HepG2 (cell line): ENCODE data around the gene TRABD. TPM values are rescaled to one million over a fixed set of nuclear protein-coding genes. Genes with fewer than 3 reads are reported as not detected.
A peak's percentile ranks its signal among the peaks of the same experiment; 100 is the strongest.

Source experiments
- ATAC-seq: fragments of 200-7000 bp; cut with Tn5 transposase; 3 replicates; pipeline ENCODE4 v1.9.1; 2020; ENCODE audit warnings: mild to moderate bottlenecking, moderate library complexity
- BruUV-seq: library from RNA; stranded (reverse); fragments of 400-500 nt; replicated peaks from 2 replicates; lab custom pipeline; 2021; lab: Mats Ljungman, UMichigan
- CTCF ChIA-PET: fragments of 300-600 bp; formaldehyde crosslinking; extraction: SDS; loops from one replicate; lab custom pipeline; 2021; ENCODE audit warnings: low total read pairs, inconsistent platforms, low intra/inter-chr PET ratio; lab: Yijun Ruan, JAX
- POLR2A ChIA-PET: fragments of 350-600 bp; sonication (Branson Sonifier 250); formaldehyde crosslinking; loops from one replicate; lab custom pipeline; 2020; ENCODE audit warnings: antibody characterized with exemption, inconsistent platforms; lab: Yijun Ruan, JAX
- DNase-seq: peaks from one replicate; pipeline ENCODE4 v3.0.0-alpha.2; 2015; ENCODE audit warnings: low spot score
- FAIRE-seq: peaks from 3 replicates; lab custom pipeline; 2011; peaks lifted over from hg19 to GRCh38; lab: Jason Lieb, UNC
- H2AFZ ChIP-seq: one replicate; pipeline ENCODE4 v1.6.1; 2011; ENCODE audit warnings: low read length, inconsistent platforms
- H3K27ac ChIP-seq: fragments of 300-600 bp; 3 replicates; pipeline ENCODE4 v1.8.0; 2011; ENCODE audit warnings: mixed run types, mild to moderate bottlenecking, mixed read lengths, low read length, inconsistent platforms; ENCODE audit not compliant: insufficient read depth; ENCODE audit errors: extremely low read length
- H3K27me3 ChIP-seq, 2 experiments: fragments of 200-600 bp in 1 of 2; 2 replicates in 1 of 2; 3 replicates in 1 of 2; pipeline versions ENCODE4 v1.6.0 to v1.8.0; 2011; ENCODE audit warnings: low read length in 2 of 2, mild to moderate bottlenecking in 2 of 2, moderate library complexity in 2 of 2, inconsistent platforms in 1 of 2; ENCODE audit not compliant: insufficient read depth in 2 of 2, control insufficient read depth in 1 of 2
- H3K36me3 ChIP-seq, 2 experiments: fragments of 200-600 bp in 1 of 2; replicated peaks in 1 of 2; 2 replicates in 1 of 2; 3 replicates in 1 of 2; pipeline versions ENCODE4 v1.5.1 to v1.8.0; 2011; ENCODE audit warnings: low read length in 2 of 2, inconsistent platforms in 1 of 2; ENCODE audit not compliant: insufficient read depth in 2 of 2, control insufficient read depth in 1 of 2
- H3K4me1 ChIP-seq: 2 replicates; pipeline ENCODE4 v1.5.1; 2012; ENCODE audit warnings: low read length, inconsistent platforms; ENCODE audit not compliant: insufficient read depth
- H3K4me2 ChIP-seq: 2 replicates; pipeline ENCODE4 v1.6.0; 2011; ENCODE audit warnings: low read depth, low read length, inconsistent platforms
- H3K4me3 ChIP-seq, 3 experiments: fragments of 200-600 bp in 1 of 3; sonication (generic), shearing (Covaris generic) in 1 of 3; replicated peaks in 1 of 3; 2 replicates each; pipeline ENCODE4 v1.5.1; 2011 to 2016; ENCODE audit warnings: low read length in 3 of 3, inconsistent platforms in 2 of 3, low read depth in 2 of 3, mild to moderate bottlenecking in 2 of 3, control low read depth in 1 of 3, mixed read lengths in 1 of 3; ENCODE audit not compliant: insufficient read depth in 1 of 3
- H3K79me2 ChIP-seq: one replicate; pipeline ENCODE4 v1.6.1; 2011; ENCODE audit warnings: low read length, inconsistent platforms; ENCODE audit not compliant: insufficient read depth
- H3K9ac ChIP-seq: 2 replicates; pipeline ENCODE4 v1.6.0; 2011; ENCODE audit warnings: mild to moderate bottlenecking, low read depth, low read length, inconsistent platforms; ENCODE audit not compliant: insufficient read depth
- H3K9me3 ChIP-seq: 2 replicates; pipeline ENCODE4 v1.5.1; 2012; ENCODE audit warnings: mild to moderate bottlenecking, low read length
- H4K20me1 ChIP-seq: 2 replicates; pipeline ENCODE4 v1.6.0; 2011; ENCODE audit warnings: inconsistent platforms, mild to moderate bottlenecking, low read length, moderate library complexity; ENCODE audit not compliant: insufficient read depth
- BORCS8-MEF2B ChIP-seq: sonication (generic); formaldehyde crosslinking; IDR thresholded peaks from 2 replicates; pipeline ENCODE4 v1.8.0; 2022; ENCODE audit warnings: mild to moderate bottlenecking, missing genetic modification reagents
- DZIP1 ChIP-seq: sonication (generic); formaldehyde crosslinking; IDR thresholded peaks from 2 replicates; pipeline ENCODE4 v1.5.0; 2020; ENCODE audit warnings: mild to moderate bottlenecking, missing genetic modification reagents
- ELF3 ChIP-seq: IDR thresholded peaks from 2 replicates; pipeline ENCODE4 v1.6.1; 2016; ENCODE audit warnings: missing genetic modification reagents, missing compliant biosample characterization
- IRX3 ChIP-seq: sonication (generic); formaldehyde crosslinking; IDR thresholded peaks from 2 replicates; pipeline ENCODE4 v1.8.1; 2023; ENCODE audit warnings: mild to moderate bottlenecking, low read depth, missing genetic modification reagents, borderline replicate concordance
- LCORL ChIP-seq, 2 experiments: fragments of 450-650 bp in 1 of 2; sonication (generic) in 1 of 2; formaldehyde crosslinking in 1 of 2; IDR thresholded peaks; 2 replicates each; pipeline versions ENCODE4 v1.5.0 to v1.6.1; 2017 to 2020; ENCODE audit warnings: antibody characterized with exemption in 1 of 2, missing genetic modification reagents in 1 of 2
- MYC ChIP-seq: sonication (generic); formaldehyde crosslinking; IDR thresholded peaks from 2 replicates; pipeline ENCODE4 v1.9.0; 2021; ENCODE audit warnings: missing genetic modification reagents, borderline replicate concordance
- NCOA2 ChIP-seq: sonication (generic); formaldehyde crosslinking; IDR thresholded peaks from 2 replicates; pipeline ENCODE4 v1.8.0; 2022; ENCODE audit warnings: inconsistent platforms
- PHF20 ChIP-seq: sonication (generic); formaldehyde crosslinking; IDR thresholded peaks from 2 replicates; pipeline ENCODE4 v1.5.0; 2020; ENCODE audit warnings: mild to moderate bottlenecking, missing genetic modification reagents
- PRDM10 ChIP-seq: sonication (generic); formaldehyde crosslinking; IDR thresholded peaks from 2 replicates; pipeline ENCODE4 v1.4.0; 2020; ENCODE audit warnings: low read depth, missing genetic modification reagents
- ZNF878 ChIP-seq: sonication (generic); formaldehyde crosslinking; IDR thresholded peaks from 2 replicates; pipeline ENCODE4 v1.8.1; 2023; ENCODE audit warnings: mild to moderate bottlenecking, missing genetic modification reagents, moderate library complexity
- ZSCAN21 ChIP-seq: sonication (generic); formaldehyde crosslinking; IDR thresholded peaks from 2 replicates; pipeline ENCODE4 v1.8.0; 2022; ENCODE audit warnings: mild to moderate bottlenecking, missing genetic modification reagents, moderate library complexity, borderline replicate concordance
- WGBS: methylation state at CpG from one replicate; pipeline ENCODE4 v1.1.6; 2017; ENCODE audit warnings: low lambda C conversion rate; 5-methylcytosine and 5-hydroxymethylcytosine counted together
- in situ Hi-C: cut with HindIII; loops from 2 replicates; pipeline ENCODE4 v1.10.0; 2017; ENCODE audit warnings: low pct_unique_long_range_greater_than_20kb; ENCODE audit not compliant: extremely low pct_ligation_motif_present
- intact Hi-C: fragments of 100-400 bp; cut with micrococcal nuclease; formaldehyde crosslinking; loops from one replicate; pipeline ENCODE4 v1.10.0; 2022; ENCODE audit not compliant: unreplicated experiment
- polyA plus RNA-seq, 8 experiments: library from polyadenylated mRNA; depleted of rRNA in 3 of 8; stranded (reverse) in 7 of 8; unstranded in 1 of 8; fragments of >200 nt; fragmentation: Illumina TruSeq in 4 of 8; extraction: Trizol in 4 of 8; gene quantifications; 2 replicates each; pipeline versions ENCODE4 v1.2.1 to v1.2.3, GENCODE V29; 2011 to 2016; ENCODE audit warnings: low read depth in 4 of 8, missing spikeins in 1 of 8, mixed read lengths in 1 of 8; ENCODE audit not compliant: insufficient read depth in 1 of 8
- total RNA-seq, 5 experiments: library from RNA; depleted of rRNA; stranded (reverse); fragments of >200 nt; fragmentation: Illumina TruSeq; extraction: Trizol; gene quantifications; 2 replicates each; pipeline ENCODE4 v1.2.3, GENCODE V29; 2016; ENCODE audit warnings: low read depth in 1 of 5

TRABD gene
- total and polyA plus RNA-seq, 2 of the 13 experiments (the other 11 are each of a cell fraction or from before 2014, with no cell fraction given), result 21.5 to 28.9 TPM

GRCh38 chr22:50145721-50146438, 39.8 kb upstream of the TRABD start (continued):
- TF ChIP-seq DZIP1 (CRISPR knock-in tag) (no peak), LCORL (IDR thresholded peaks at IDR 0.05) (no peak), LCORL (CRISPR knock-in tag; IDR thresholded peaks at IDR 0.05) (peak; percentile 76; the same call in 1 of the 2 replicates), ELF3 (CRISPR knock-in tag) (peak; percentile 47; the same call in 1 of the 2 replicates), MYC (CRISPR knock-in tag) (peak; percentile 72; the same call in 1 of the 2 replicates)

GRCh38 chr22:50146439-50147238, 39.1 kb upstream of the TRABD start:
- intact Hi-C loops, result loop anchor here (5.0 kb wide), 2 partner anchors 44 to 379 kb away; no protein-coding TSS in a partner anchor
- H2AFZ ChIP-seq, result no peak overlapping the region
- TF ChIP-seq ZNF878 (CRISPR knock-in tag), result no peak
- TF ChIP-seq NCOA2 (CRISPR knock-in tag), result no peak
- TF ChIP-seq ZSCAN21 (CRISPR knock-in tag), result no peak; the same call in 1 of the 2 replicates
- TF ChIP-seq IRX3 (CRISPR knock-in tag), result no peak
- no peak for TF ChIP-seq PRDM10 (CRISPR knock-in tag)
- peak; percentile 48; the same call in 1 of the 2 replicates for TF ChIP-seq BORCS8-MEF2B
- no peak; the same call in 1 of the 2 replicates for TF ChIP-seq PHF20 (CRISPR knock-in tag)

More at GRCh38 chr22:50146439-50147238, 39.1 kb upstream of the TRABD start:
- Histone ChIP-seq H3K4me3 (peak overlapping the region; percentile 33 to 67 (median 46); a peak in 5 of 6 replicates), H3K9me3 (no peaks in the 10 kb centered on the region), H3K9ac (peak overlapping the region; percentile 30; the same call in 1 of the 2 replicates), H3K27ac (peak overlapping the region; percentile 54), H3K4me1 (peaks cover 85% of the 10 kb centered on the region), H3K79me2 (no peaks in the 10 kb centered on the region), H4K20me1 (no peaks in the 10 kb centered on the region), H3K27me3 (peaks cover 2 to 41% of the 10 kb centered on the region in 2 experiments), H3K36me3 (no peaks in the 10 kb centered on the region), H3K4me2 (peak overlapping the region; percentile 88)
- CTCF ChIA-PET, result interaction anchor here (1.6 to 4.3 kb wide), 2 partner anchors 63 to 90 kb away, joined by 6 to 39 read pairs; no protein-coding TSS in a partner anchor
- ATAC-seq, result peak; percentile 75
- no TSS peak for BruUV-seq
- POLR2A ChIA-PET, result interaction anchor here (1.0 to 1.6 kb wide), 4 partner anchors 38 to 180 kb away, joined by 4 to 5 read pairs (median 4); partner anchors contain the start of gene TUBGCP6
- in situ Hi-C loops, result loop anchor here (5.0 kb wide), 1 partner anchor 61 kb away; no protein-coding TSS in a partner anchor
- 0% methylated on average over 13 of the region's 27 CpGs for WGBS
- peak; percentile 92 for FAIRE-seq
- peak; percentile 87 for DNase-seq
